GM21515 (cell line): ENCODE measurements around the gene TEX2.
A peak's percentile ranks its signal among the peaks of the same experiment; 100 is the strongest.

ENCODE experiments used
- ATAC-seq: cut with Tn5 transposase; IDR thresholded peaks from one replicate; pipeline ENCODE4 v1.9.1; 2021; ENCODE audit not compliant: unreplicated experiment

Gene TEX2, protein sequence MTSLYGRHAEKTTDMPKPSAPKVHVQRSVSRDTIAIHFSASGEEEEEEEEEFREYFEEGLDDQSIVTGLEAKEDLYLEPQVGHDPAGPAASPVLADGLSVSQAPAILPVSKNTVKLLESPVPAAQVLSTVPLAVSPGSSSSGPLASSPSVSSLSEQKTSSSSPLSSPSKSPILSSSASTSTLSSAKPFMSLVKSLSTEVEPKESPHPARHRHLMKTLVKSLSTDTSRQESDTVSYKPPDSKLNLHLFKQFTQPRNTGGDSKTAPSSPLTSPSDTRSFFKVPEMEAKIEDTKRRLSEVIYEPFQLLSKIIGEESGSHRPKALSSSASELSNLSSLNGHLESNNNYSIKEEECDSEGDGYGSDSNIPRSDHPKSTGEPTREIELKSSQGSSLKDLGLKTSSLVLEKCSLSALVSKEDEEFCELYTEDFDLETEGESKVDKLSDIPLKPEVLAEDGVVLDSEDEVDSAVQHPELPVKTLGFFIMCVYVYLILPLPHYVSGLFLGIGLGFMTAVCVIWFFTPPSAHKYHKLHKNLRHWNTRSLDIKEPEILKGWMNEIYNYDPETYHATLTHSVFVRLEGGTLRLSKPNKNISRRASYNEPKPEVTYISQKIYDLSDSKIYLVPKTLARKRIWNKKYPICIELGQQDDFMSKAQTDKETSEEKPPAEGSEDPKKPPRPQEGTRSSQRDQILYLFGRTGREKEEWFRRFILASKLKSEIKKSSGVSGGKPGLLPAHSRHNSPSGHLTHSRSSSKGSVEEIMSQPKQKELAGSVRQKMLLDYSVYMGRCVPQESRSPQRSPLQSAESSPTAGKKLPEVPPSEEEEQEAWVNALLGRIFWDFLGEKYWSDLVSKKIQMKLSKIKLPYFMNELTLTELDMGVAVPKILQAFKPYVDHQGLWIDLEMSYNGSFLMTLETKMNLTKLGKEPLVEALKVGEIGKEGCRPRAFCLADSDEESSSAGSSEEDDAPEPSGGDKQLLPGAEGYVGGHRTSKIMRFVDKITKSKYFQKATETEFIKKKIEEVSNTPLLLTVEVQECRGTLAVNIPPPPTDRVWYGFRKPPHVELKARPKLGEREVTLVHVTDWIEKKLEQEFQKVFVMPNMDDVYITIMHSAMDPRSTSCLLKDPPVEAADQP

DNA sequence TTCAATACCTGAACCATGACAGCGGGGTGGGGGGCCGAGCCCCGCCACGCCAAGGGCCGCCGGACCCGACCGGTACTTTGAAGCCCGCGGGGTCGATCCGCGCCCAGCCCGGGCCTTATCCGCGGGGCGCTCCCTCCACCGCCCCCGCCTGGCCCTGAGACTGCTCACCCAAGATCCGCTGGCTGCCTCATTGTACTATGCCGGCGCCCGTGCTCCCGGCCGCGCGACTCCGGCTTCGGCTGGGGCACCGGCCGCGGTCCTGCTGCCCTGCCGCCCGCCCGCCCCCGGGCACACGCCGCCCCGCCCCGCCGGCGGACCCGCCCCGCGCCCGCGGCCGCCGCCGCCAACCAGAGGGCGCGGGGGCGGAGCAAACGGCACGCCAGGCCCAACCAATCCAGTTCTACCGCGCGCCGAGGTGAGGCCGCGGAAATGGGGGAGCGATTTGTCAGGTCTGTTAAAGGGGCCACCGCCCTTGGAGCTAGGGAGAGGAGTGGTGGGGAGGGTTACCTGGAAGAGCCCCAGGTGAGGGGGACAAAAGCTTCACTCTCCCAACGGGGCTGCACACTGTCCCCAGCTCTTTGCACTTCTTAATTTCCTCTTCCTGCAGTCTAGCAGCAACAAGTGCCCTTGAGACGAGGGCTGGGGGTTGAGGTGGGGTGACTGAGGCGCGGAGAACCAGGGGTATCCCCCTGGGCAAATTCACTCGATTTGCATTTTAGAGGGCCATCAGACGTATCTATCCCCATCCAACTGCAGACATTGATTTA is at the start of gene TEX2:
Gene TEX2 (minus strand): TSS at position 261 of the 767 bp plus-strand sequence. CDS start 49,043 bp downstream, outside the sequence.
- ATAC-seq, result peak; percentile 85

DNA sequence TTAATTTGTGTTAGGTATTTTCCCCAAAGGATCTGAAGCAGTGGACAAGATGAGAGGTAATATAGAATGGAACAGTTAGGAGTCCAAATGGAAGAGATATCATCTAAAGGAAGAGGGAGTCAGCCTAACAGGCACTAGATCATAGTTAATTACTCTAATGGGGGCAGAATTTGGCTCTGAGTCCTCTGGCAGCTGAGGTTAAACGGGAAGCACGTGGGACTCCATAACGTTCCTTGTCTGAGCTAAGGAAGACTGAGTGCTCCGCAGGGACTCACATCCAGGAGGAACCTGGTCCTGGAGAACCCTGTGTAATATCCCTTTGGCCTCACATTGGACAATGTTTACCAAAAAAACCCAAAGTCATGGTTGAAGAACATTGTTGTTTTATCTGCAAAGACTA is 46.6 kb upstream of the TEX2 start:
- no peak for ATAC-seq

DNA sequence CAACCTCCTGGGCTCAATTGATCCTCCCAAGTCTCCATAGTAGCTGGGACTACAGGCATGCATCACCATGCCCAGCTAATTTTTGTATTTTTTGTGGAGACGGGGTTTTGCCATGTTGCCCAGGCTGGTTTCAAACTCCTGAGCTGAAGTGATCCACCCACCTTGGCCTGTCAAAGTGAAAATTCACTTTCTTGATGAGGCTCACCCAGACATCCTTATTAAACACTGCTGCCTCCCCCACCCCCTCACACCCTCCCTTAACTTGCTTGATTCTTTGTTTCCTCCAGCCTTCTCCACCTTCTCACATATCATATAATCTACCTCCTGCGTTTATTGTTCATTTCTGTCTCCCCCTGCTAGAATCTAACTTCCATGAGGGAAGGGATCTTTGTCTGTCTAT is 46.0 kb upstream of the TEX2 start:
- no peak for ATAC-seq

DNA sequence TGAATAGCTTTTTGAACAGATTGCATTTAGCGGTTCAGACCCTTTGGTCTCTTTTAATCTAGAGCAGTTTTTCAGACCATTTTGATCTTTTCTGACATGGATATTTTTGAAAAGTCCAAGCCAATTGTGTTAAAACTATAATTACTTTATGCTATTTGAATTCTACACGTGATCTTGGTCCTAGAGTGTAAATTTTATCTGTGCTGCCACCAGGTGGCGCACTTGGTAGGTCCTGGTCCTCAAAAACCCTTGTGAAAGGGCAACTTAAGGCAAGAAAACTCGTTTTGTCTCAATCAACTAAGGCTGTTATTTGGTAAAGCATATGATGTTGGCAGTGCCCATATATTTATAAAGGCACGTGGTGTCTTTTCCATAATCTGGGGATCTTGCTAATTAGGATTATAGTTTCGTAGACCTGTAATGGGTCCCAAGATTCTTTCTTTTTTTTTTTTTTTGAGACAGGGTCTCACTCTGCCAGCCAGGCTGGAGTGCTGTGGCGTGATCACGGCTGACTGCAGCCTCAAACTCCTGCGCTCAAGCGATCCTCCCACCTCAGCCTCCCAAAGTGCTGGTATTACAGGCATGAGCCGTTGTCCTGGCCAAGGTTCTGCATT is 43.9 kb upstream of the TEX2 start:
- ATAC-seq, result no peak

DNA sequence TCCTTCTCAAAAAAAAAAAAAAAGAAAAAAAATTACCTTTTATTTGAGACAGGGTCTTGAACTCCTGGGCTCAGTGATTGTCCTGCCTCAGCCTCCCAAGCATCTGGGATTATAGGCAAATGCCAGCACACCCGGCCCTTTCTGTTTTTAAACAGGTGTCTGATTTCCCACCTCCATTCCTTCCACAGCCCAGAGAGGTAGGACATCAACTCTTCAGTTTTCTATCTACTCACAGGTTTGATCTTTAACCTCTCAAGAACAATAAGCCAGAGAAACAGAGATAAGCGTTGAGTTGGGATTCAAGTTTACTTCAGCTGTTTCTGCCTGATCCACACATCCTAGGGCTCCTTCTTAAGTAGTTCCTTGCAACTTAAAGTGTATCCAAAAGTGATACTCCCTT is 41.5 kb upstream of the TEX2 start:
- no peak for ATAC-seq

DNA sequence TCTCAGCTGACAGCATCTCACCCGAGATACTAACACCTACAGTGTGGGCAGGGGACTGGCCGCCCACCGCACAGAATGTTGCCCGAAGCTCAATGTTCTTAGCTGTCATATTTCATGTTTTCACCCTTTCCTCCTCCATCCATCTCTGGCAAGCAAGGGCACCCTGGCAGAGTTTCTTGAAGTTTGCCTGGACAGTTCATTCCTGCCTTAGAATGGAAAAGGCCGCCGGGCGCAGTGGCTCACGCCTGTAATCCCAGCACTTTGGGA is 37.6 kb upstream of the TEX2 start:
- ATAC-seq, result no peak

DNA sequence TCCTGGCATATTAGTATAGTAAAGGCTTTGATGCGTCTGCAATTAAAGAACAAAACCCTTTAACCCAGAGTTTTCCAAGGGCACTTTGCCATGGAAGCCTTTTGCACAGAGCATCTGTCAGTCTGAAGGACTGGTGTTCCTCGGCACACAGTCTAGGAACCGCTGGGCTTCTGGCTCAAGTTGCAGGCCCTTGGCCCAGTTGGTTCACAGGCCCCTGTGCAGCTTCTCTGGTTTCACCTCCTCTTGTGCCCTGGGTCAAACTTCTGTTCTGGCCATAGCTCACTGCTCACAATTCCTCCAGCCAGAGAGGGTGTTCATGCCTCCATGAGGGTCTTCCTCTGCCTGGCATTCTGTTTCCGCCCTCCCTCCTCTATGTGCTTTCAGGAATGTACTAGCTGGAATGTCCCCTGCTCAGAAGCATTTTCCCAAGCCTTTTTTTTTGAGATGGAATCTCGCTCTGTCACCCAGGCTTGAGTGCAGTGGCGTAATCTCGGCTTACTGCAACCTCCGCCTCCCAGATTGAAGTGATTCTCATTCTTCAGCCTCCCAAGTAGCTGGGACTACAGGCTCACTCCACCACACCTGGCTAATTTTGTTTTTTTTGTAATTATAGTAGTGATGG is 34.5 kb upstream of the TEX2 start:
- no peak for ATAC-seq

DNA sequence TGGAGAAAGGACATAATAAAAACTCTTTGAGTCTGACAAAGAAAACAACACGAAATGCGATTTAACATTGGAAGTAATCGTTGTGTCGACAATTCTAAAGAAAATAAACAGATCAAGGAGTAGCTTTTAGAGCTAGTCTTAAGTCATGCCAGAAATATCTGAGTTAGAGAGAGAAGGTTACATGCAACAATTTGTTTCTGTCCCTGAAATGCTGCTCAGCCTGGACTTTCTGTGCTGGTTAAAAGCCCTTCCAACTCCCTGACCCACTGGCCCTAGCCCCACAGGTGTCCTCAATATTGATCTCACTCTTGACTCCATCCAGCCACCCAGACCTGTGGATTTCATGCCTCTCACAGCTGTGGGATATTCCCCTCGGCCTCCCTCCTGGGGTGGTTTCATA is 33.2 kb upstream of the TEX2 start:
- no peak for ATAC-seq

DNA sequence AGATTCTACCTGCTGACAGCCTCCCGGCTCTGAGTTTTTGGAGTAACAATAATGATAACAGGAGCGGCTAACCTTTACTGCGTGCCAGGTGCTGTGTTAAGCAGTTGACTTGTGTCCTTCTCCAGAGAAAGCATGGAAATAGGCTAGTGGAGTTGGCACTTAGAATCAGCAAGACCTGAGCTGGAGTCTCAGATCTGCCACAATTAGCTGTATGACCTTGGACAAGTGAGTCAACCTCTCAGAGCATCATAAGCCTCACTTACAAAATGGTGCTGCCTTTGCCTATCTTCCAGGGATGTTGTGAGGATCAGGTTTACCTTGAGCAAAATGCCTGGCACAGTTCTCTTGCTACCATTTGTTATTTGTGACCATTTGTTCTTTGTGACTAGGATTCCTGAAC is 32.1 kb upstream of the TEX2 start:
- ATAC-seq, result no peak

DNA sequence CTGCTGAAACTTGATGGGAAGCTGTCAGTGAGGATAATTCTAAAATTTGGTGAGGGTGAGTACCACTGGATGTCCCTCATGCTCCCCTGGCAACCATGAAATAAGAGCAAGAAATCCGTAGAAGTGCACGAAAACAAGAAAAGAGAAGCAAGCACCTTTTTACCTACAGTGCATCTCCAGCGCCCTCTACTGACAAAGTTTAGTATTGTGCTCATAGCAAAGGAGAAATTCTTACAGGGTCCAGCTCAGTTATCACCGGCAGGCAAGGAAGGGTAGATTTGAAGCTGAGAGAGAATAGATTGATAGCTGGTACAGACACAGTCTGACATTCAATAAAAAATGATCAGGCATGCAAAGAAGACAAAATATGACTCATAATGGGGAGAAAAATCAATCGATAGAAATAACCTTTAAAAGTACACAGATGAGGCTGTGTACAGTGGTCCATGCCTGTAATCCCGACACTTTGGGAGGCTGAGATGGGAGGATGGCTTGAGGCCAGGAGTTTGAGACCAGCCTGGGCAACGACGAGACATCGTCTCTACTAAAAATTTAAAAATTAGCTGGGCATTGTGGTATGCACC is 28.3 kb upstream of the TEX2 start:
- no peak for ATAC-seq

DNA sequence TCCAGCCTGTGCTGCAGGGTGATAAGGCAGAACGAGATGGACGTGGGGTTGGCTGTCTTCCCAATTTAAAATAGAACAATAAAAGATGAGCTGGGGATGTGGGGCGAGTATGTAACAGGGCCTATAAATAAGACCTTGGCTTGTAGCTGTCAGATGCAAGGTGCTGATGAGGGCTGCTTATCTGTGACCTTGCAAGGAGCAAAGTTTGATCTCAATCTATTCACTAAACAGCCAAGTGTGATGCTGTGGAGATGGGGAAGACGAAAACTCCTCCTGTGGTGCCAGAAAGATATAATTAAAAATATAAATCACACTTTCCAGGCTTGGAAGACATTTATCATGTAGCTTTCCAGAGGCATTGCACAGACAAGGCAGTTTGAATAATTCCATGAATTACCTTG is 26.7 kb upstream of the TEX2 start:
- ATAC-seq, result no peak

DNA sequence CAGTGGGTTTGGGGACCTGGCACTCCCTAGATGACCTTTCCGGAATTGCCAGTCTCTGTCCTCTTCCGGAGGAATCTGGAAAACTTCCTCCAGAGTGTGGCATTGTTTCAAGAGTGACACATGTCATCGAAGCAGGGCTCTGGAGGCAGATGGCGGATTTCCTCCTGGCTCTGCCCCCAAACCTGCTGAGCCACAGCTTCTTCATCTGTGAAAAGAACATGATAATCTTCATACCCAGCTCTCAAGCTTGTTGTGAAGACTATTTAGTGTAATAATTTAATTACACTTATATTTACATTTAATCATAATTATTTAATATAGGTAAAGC is 19.7 kb upstream of the TEX2 start:
- ATAC-seq, result no peak

DNA sequence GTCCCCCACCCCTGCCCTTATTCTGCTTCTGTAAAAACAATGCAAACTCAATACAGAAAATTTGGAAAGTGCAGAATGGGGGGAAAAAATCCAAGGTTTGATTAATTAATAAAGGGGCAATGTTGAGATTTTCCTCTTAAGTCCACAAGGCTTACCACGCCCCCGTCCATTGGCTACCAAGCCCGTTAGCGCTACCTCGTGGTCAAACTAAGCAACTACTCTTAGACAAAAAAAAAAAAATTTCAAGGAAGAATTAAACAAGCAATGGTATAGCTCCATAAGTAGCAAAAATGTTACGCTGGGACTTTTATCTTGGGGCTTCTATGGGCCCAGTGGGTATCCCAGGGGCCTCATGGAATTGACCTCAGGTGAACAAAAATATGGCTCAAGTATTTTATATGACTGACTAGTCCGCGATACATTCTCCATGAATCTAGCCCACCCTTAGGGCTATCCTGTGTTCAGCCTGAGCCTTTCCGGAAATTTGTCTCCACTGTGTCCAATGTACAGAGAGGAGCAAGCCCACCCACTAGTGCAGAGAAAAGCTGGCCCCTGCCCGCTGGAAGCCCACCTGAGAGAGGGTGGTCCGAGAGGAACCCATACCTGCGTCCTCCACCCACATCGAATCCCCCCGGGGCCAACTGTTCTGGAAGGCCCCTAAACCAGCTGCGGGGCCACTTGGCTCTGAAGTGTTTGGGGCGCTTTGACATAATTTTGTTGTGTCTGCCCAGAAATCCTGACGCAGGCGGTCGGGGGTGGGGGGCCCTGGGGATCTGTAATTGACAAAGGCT is 19.1 kb upstream of the TEX2 start:
- ATAC-seq, result no peak

DNA sequence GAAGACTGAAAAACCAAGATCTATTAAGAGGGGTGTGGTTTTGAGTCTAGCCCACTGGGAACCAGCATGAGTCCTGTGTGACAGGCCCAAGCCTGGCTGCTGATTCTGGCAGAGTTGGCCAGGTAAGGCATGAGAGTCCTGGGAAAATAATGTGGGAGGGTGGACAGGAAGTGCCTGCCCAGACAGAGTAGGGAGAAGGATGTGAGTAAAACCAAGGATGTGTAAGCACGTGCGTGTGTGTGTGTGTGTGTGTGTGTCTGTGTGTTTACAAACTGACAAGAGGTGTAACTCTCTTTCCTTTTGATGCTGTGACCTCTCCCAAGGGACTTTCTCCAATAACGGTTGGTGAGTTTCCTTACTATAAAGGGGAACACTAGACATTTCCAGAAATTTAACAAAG is 15.6 kb upstream of the TEX2 start:
- no peak for ATAC-seq

DNA sequence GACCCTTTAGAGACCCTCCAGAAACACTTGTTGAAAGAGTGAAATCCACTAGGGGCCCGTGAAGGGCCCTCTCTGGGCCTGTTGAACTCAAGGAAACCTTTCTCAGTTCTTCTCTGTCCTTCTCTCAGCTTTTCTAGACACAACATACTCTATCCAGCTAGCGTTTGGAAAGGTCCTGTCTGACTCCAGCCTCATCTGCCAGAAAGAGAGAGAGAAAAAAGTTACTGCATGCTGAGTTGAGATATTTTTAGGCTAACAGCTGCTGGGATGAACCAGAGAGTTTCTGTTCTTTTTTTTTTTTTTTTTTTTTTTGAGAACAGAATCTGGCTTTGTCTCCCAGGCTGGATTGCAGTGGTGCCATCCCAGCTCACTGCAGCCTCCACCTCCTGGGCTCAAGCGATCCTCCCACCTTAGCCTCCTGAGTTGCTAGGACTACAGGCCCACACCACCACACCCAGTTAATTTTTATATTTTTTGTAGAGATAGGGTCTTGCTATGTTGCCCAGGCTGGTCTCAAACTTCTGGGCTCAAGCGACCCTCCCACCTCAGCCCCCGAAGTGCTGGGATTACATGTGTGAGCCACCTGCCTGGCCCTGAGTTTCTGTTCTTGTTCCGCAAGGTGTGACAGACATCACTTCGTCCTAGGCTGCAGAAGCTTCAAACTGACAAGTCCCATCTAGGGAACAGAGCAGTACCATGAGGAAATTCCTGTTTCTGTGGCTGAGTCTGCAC is 14.9 kb upstream of the TEX2 start:
- ATAC-seq, result no peak

DNA sequence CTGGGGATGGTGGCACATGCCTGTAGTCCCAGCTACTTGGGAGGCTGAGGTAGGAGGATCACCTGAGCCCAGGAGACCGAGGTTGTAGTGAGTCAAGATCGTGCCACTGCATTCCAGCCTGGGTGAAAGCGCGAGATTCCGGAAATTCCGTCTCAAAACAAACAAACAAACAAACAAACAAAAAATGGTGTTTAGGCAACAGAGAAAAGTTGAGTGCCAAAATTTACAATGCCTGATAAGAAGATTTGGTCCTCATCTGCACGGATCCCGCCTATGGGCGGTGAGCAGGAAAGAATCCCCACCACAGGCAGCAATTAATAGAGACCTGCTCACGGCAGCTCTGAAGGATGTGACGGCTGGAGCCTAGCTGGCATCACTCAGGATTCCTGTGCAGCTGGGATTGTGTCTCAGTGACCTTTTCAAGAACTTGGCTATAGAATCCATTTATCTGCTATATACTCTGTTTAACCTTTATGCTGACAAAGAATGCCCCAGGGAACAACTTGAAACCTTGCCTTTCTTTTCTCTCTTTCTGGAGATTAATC is 14.0 kb upstream of the TEX2 start:
- ATAC-seq, result no peak

DNA sequence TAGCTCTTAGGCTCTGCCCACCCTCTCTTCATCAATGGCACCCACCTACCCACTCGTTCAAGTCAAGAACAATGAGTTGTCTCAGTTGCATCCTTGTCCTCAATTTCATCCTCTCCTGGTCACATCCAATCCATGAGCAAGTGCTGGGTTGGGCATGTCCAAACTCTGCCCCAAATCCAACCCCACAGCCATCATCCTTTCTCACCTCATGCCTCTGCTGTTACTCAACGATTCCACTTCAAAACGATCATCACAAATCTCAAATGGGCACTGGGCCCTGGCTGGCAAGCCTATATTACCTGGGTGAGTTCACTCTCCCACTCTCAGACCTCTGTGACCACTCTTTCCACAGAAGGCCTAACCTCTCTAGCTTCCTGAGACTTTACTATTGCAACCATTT is 12.0 kb upstream of the TEX2 start:
- ATAC-seq, result no peak

DNA sequence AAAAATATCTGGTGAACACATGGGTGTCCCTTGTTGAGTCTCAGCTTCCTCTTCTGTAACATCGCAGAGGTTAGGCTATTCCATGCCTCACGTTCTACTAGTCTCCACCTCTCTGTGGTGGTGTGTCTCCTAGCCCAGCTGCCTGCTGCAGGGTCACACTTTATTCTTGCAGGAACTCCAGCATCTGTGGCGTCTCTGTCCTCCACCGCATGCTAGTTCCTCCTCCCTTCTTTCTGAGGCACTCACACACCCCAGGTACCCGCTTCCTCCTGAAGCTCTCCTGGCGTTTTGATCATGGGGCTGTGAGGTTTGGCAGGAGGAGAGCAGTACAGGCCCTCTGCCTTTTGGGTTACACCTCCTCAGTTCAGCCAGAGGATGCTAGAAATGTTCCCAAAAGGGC is 9.9 kb upstream of the TEX2 start:
- ATAC-seq, result no peak
